ENCODE measurements around the gene UPK3BL2.
"Not testable (repeated sequence)": the region's sequence is repeated elsewhere in the genome, so short reads cannot be mapped to it uniquely, and the experiment has no call there.

- TF ChIP-seq CTCF (conservative IDR thresholded peaks at IDR 0.05; ENCODE audit: low read length); EZH2phosphoT487 (IDR thresholded peaks at IDR 0.05; ENCODE audit: borderline replicate concordance, low read depth, low read length): not testable (repeated sequence)
Observed at GRCh38 chr7:102510575-102510974, 32.9 kb downstream of the UPK3BL2 start.

Measured in OCI-LY7 (cell line).